CD4-positive, alpha-beta T cell treated with Interleukin-12 subunit alpha and Interleukin-12 subunit beta, for 1 hour (primary cell): ENCODE data around the gene LAP3.
"Not testable (repeated sequence)": the region's sequence is repeated elsewhere in the genome, so short reads cannot be mapped to it uniquely, and the experiment has no call there.

Experiments used
- DNase-seq: peaks from one replicate; pipeline ENCODE4 v3.0.0-alpha.2; 2020

Gene LAP3

GRCh38 chr4:17565846-17566245 is 11.2 kb upstream of the LAP3 start:
- no peak for DNase-seq

- no peak for DNase-seq
Observed at GRCh38 chr4:17567271-17567670, 9.7 kb upstream of the LAP3 start.

- DNase-seq: no peak
Observed at GRCh38 chr4:17574206-17574605, 2.8 kb upstream of the LAP3 start.

GRCh38 chr4:17575177-17575576 is 1.8 kb upstream of the LAP3 start:
- DNase-seq: not testable (repeated sequence)

GRCh38 chr4:17577665-17578481 is 875 bp downstream of the LAP3 start:
- DNase-seq: peak; percentile 10

- peak; percentile 30 for DNase-seq
Observed at GRCh38 chr4:17578482-17578891, 1.5 kb downstream of the LAP3 start.

GRCh38 chr4:17580969-17581368 is 4.0 kb downstream of the LAP3 start:
- DNase-seq: no peak

- DNase-seq: no peak
Observed at GRCh38 chr4:17583276-17583675, 6.3 kb downstream of the LAP3 start.

GRCh38 chr4:17583941-17584340 is 6.9 kb downstream of the LAP3 start:
- DNase-seq: no peak

- DNase-seq: no peak
Observed at GRCh38 chr4:17584521-17585213, 7.7 kb downstream of the LAP3 start.

- no peak for DNase-seq
Observed at GRCh38 chr4:17587094-17587822, 10.3 kb downstream of the LAP3 start.

GRCh38 chr4:17589355-17589754 is 12.4 kb downstream of the LAP3 start:
- no peak for DNase-seq

GRCh38 chr4:17595471-17596005 is 18.5 kb downstream of the LAP3 start:
- DNase-seq: no peak

- no peak for DNase-seq
Observed at GRCh38 chr4:17597517-17597916, 20.5 kb downstream of the LAP3 start.

GRCh38 chr4:17599826-17600225 is 22.8 kb downstream of the LAP3 start:
- no peak for DNase-seq

- no peak for DNase-seq
Observed at GRCh38 chr4:17605236-17605635, 28.2 kb downstream of the LAP3 start.

- peak; percentile 19 for DNase-seq
Observed at GRCh38 chr4:17613761-17614415, 36.9 kb downstream of the LAP3 start.

- DNase-seq: peak; percentile 95
Observed at GRCh38 chr4:17614416-17615299, 37.7 kb downstream of the LAP3 start, which contains the start of gene MED28. Gene MED28, plus strand, starts transcription at chr4:17614641. Its CDS starts 14 bp downstream, at chr4:17614655.

GRCh38 chr4:17616283-17616682 is 39.3 kb downstream of the LAP3 start:
- peak; percentile 5 for DNase-seq

- no peak for DNase-seq
Observed at GRCh38 chr4:17618926-17619325, 41.9 kb downstream of the LAP3 start.

- no peak for DNase-seq
Observed at GRCh38 chr4:17619416-17620105, 42.6 kb downstream of the LAP3 start.
